Mesendoderm (in vitro differentiated cells): Measurements from ENCODE around the gene CHODL.
A peak's percentile ranks its signal among the peaks of the same experiment; 100 is the strongest.

Experiments used
- DNase-seq: peaks from one replicate; pipeline ENCODE4 v3.0.0; 2013
- H2AK5ac ChIP-seq: 2 replicates; pipeline ENCODE4 v1.6.1; 2013; ENCODE audit warnings: low read length, inconsistent platforms
- H2BK120ac ChIP-seq: 2 replicates; pipeline ENCODE4 v1.6.1; 2013; ENCODE audit warnings: low read depth, mild to moderate bottlenecking, low read length, moderate library complexity, mixed read lengths
- H2BK15ac ChIP-seq: replicated peaks from 2 replicates; pipeline ENCODE4 v1.6.1; 2013; ENCODE audit warnings: low read depth, mild to moderate bottlenecking, moderate library complexity
- H2BK5ac ChIP-seq: 2 replicates; pipeline ENCODE4 v1.6.1; 2013; ENCODE audit warnings: low read length, inconsistent platforms
- H3K18ac ChIP-seq: 2 replicates; pipeline ENCODE4 v1.6.1; 2013; ENCODE audit warnings: mild to moderate bottlenecking, low read length, mixed read lengths
- H3K23ac ChIP-seq: one replicate; pipeline ENCODE4 v1.6.1; 2013; ENCODE audit warnings: low read length
- H3K27ac ChIP-seq: 2 replicates; pipeline ENCODE4 v1.5.1; 2013; ENCODE audit warnings: low read depth, mild to moderate bottlenecking, inconsistent platforms, low read length, moderate library complexity
- H3K27me3 ChIP-seq: 2 replicates; pipeline ENCODE4 v1.6.1; 2013; ENCODE audit warnings: low read length, control low read depth, mild to moderate bottlenecking, inconsistent platforms; ENCODE audit not compliant: insufficient read depth, poor library complexity
- H3K36me3 ChIP-seq: 2 replicates; pipeline ENCODE4 v1.6.1; 2013; ENCODE audit warnings: low read length, inconsistent platforms; ENCODE audit not compliant: control insufficient read depth, insufficient read depth
- H3K4ac ChIP-seq: one replicate; pipeline ENCODE4 v1.6.1; 2013; ENCODE audit warnings: low read depth, mild to moderate bottlenecking, low read length, moderate library complexity
- H3K4me1 ChIP-seq: 2 replicates; pipeline ENCODE4 v1.6.1; 2013; ENCODE audit warnings: low read depth, low read length, inconsistent platforms; ENCODE audit not compliant: control insufficient read depth
- H3K4me2 ChIP-seq: 2 replicates; pipeline ENCODE4 v1.6.1; 2013; ENCODE audit warnings: low read length
- H3K4me3 ChIP-seq: 2 replicates; pipeline ENCODE4 v1.5.1; 2013; ENCODE audit warnings: mild to moderate bottlenecking, low read length
- H3K56ac ChIP-seq: one replicate; pipeline ENCODE4 v1.6.1; 2013; ENCODE audit warnings: low read length
- H3K79me1 ChIP-seq: 2 replicates; pipeline ENCODE4 v1.6.1; 2013; ENCODE audit warnings: low read length, inconsistent platforms
- H3K79me2 ChIP-seq: 2 replicates; pipeline ENCODE4 v1.6.1; 2013; ENCODE audit warnings: mild to moderate bottlenecking, low read length; ENCODE audit not compliant: control insufficient read depth, insufficient read depth
- H3K9ac ChIP-seq: 2 replicates; pipeline ENCODE4 v1.6.1; 2013; ENCODE audit warnings: low read length, inconsistent platforms
- H4K5ac ChIP-seq: one replicate; pipeline ENCODE4 v1.6.1; 2013; ENCODE audit warnings: low read length
- H4K8ac ChIP-seq: one replicate; pipeline ENCODE4 v1.6.1; 2013; ENCODE audit warnings: low read depth, mild to moderate bottlenecking, control low read depth, low read length, moderate library complexity
- WGBS: extraction: QIAGEN DNeasy Blood & Tissue Kit; methylation state at CpG from one replicate; pipeline ENCODE4 v1.1.7; 2013; ENCODE audit warnings: low lambda C conversion rate, missing lambda C conversion rate; ENCODE audit not compliant: insufficient coverage; ENCODE audit errors: extremely low coverage; 5-methylcytosine and 5-hydroxymethylcytosine counted together

CHODL gene

GRCh38 chr21:18228060-18228739 lies 16.4 kb upstream of the CHODL start:
- H3K79me2 ChIP-seq, result no peaks in the 10 kb centered on the region
- H3K27ac ChIP-seq, result no peak overlapping the region
- no peak overlapping the region for H4K8ac ChIP-seq
- H2BK120ac ChIP-seq, result no peak overlapping the region
- H3K4me2 ChIP-seq, result no peak overlapping the region
- no CpG with 5 or more reads among the region's 5 CpGs for WGBS
- H2BK15ac ChIP-seq, result no peak overlapping the region
- H3K36me3 ChIP-seq, result no peaks in the 10 kb centered on the region
- no peaks in the 10 kb centered on the region for H3K4me1 ChIP-seq
- no peak for DNase-seq
- H3K4me3 ChIP-seq, result no peak overlapping the region
- H3K27me3 ChIP-seq, result no peaks in the 10 kb centered on the region
- no peaks in the 10 kb centered on the region for H3K79me1 ChIP-seq
- no peak overlapping the region for H3K4ac ChIP-seq
- H3K56ac ChIP-seq, result no peak overlapping the region
- no peak overlapping the region for H3K9ac ChIP-seq
- no peak overlapping the region for H4K5ac ChIP-seq
- H3K23ac ChIP-seq, result no peak overlapping the region
- H2AK5ac ChIP-seq, result no peak overlapping the region
- no peak overlapping the region for H3K18ac ChIP-seq
- no peak overlapping the region for H2BK5ac ChIP-seq

- no peak overlapping the region for H2AK5ac ChIP-seq
- no peak overlapping the region for H3K4me2 ChIP-seq
- no peak overlapping the region for H3K27ac ChIP-seq
- H3K79me1 ChIP-seq, result no peaks in the 10 kb centered on the region
- no peaks in the 10 kb centered on the region for H3K4me1 ChIP-seq
- no peak overlapping the region for H4K5ac ChIP-seq
- H3K36me3 ChIP-seq, result no peaks in the 10 kb centered on the region
- no peak overlapping the region for H4K8ac ChIP-seq
- no peak for DNase-seq
- H2BK5ac ChIP-seq, result no peak overlapping the region
- no CpG with 5 or more reads among the region's 1 CpG for WGBS
- H3K4ac ChIP-seq, result no peak overlapping the region
- H2BK120ac ChIP-seq, result no peak overlapping the region
- no peak overlapping the region for H3K9ac ChIP-seq
- no peak overlapping the region for H3K23ac ChIP-seq
- no peaks in the 10 kb centered on the region for H3K79me2 ChIP-seq
- H3K18ac ChIP-seq, result no peak overlapping the region
- no peaks in the 10 kb centered on the region for H3K27me3 ChIP-seq
- H2BK15ac ChIP-seq, result no peak overlapping the region
- no peak overlapping the region for H3K56ac ChIP-seq
- no peak overlapping the region for H3K4me3 ChIP-seq
Observed at GRCh38 chr21:18235545-18235944, 9.1 kb upstream of the CHODL start.

GRCh38 chr21:18245464-18245967 lies 883 bp downstream of the CHODL start:
- H3K27ac ChIP-seq, result no peak overlapping the region
- no peak overlapping the region for H3K4ac ChIP-seq
- H3K56ac ChIP-seq, result no peak overlapping the region
- WGBS, result no CpG with 5 or more reads among the region's 22 CpGs
- peak; percentile 7 for DNase-seq
- H3K4me1 ChIP-seq, result no peaks in the 10 kb centered on the region
- no peak overlapping the region for H2BK5ac ChIP-seq
- no peak overlapping the region for H2BK120ac ChIP-seq
- no peaks in the 10 kb centered on the region for H3K36me3 ChIP-seq
- H3K4me2 ChIP-seq, result peak overlapping the region; percentile 42
- no peaks in the 10 kb centered on the region for H3K79me1 ChIP-seq
- no peak overlapping the region for H4K5ac ChIP-seq
- no peak overlapping the region for H2AK5ac ChIP-seq
- H3K4me3 ChIP-seq, result no peak overlapping the region
- H3K9ac ChIP-seq, result no peak overlapping the region
- H3K79me2 ChIP-seq, result no peaks in the 10 kb centered on the region
- no peak overlapping the region for H2BK15ac ChIP-seq
- no peak overlapping the region for H4K8ac ChIP-seq
- H3K18ac ChIP-seq, result no peak overlapping the region
- no peak overlapping the region for H3K23ac ChIP-seq
- H3K27me3 ChIP-seq, result peaks cover 22% of the 10 kb centered on the region

GRCh38 chr21:18248171-18248570 lies 3.5 kb downstream of the CHODL start:
- H3K9ac ChIP-seq, result no peak overlapping the region
- H3K79me2 ChIP-seq, result no peaks in the 10 kb centered on the region
- no peak overlapping the region for H2BK120ac ChIP-seq
- no CpG with 5 or more reads among the region's 1 CpG for WGBS
- H3K79me1 ChIP-seq, result no peaks in the 10 kb centered on the region
- H3K4ac ChIP-seq, result no peak overlapping the region
- H2AK5ac ChIP-seq, result no peak overlapping the region
- H4K8ac ChIP-seq, result no peak overlapping the region
- H3K56ac ChIP-seq, result no peak overlapping the region
- no peaks in the 10 kb centered on the region for H3K36me3 ChIP-seq
- peaks cover 20% of the 10 kb centered on the region for H3K27me3 ChIP-seq
- H2BK15ac ChIP-seq, result no peak overlapping the region
- H2BK5ac ChIP-seq, result no peak overlapping the region
- no peak overlapping the region for H3K23ac ChIP-seq
- H4K5ac ChIP-seq, result no peak overlapping the region
- H3K4me1 ChIP-seq, result no peaks in the 10 kb centered on the region
- no peak overlapping the region for H3K18ac ChIP-seq
- no peak overlapping the region for H3K4me3 ChIP-seq
- no peak overlapping the region for H3K4me2 ChIP-seq
- H3K27ac ChIP-seq, result no peak overlapping the region
- no peak for DNase-seq

- Histone ChIP-seq H3K4ac (no peak overlapping the region), H3K9ac (no peak overlapping the region), H2BK5ac (no peak overlapping the region), H3K79me2 (no peaks in the 10 kb centered on the region), H2BK120ac (no peak overlapping the region), H3K27ac (no peak overlapping the region), H3K23ac (no peak overlapping the region), H3K36me3 (no peaks in the 10 kb centered on the region), H3K18ac (no peak overlapping the region), H3K79me1 (no peaks in the 10 kb centered on the region), H3K4me1 (no peaks in the 10 kb centered on the region), H4K8ac (no peak overlapping the region), H3K4me2 (no peak overlapping the region), H2BK15ac (no peak overlapping the region), H3K27me3 (peaks cover 14% of the 10 kb centered on the region), H3K56ac (no peak overlapping the region), H2AK5ac (no peak overlapping the region), H3K4me3 (no peak overlapping the region), H4K5ac (no peak overlapping the region)
- WGBS, result no CpG with 5 or more reads among the region's 2 CpGs
- DNase-seq, result peak; percentile 39
Observed at GRCh38 chr21:18249672-18250071, 5.0 kb downstream of the CHODL start.

- no peak for DNase-seq
- H4K5ac ChIP-seq, result no peak overlapping the region
- H3K79me1 ChIP-seq, result no peaks in the 10 kb centered on the region
- H4K8ac ChIP-seq, result no peak overlapping the region
- no peaks in the 10 kb centered on the region for H3K27me3 ChIP-seq
- no peak overlapping the region for H3K18ac ChIP-seq
- H2AK5ac ChIP-seq, result no peak overlapping the region
- H3K4me1 ChIP-seq, result no peaks in the 10 kb centered on the region
- no peaks in the 10 kb centered on the region for H3K79me2 ChIP-seq
- no peak overlapping the region for H3K4me3 ChIP-seq
- no peak overlapping the region for H2BK15ac ChIP-seq
- no peak overlapping the region for H3K4me2 ChIP-seq
- H3K36me3 ChIP-seq, result no peaks in the 10 kb centered on the region
- H3K4ac ChIP-seq, result no peak overlapping the region
- H2BK5ac ChIP-seq, result no peak overlapping the region
- H3K56ac ChIP-seq, result no peak overlapping the region
- no peak overlapping the region for H3K9ac ChIP-seq
- H2BK120ac ChIP-seq, result no peak overlapping the region
- no peak overlapping the region for H3K23ac ChIP-seq
- H3K27ac ChIP-seq, result no peak overlapping the region
Observed at GRCh38 chr21:18251065-18251464, 6.4 kb downstream of the CHODL start.
